Cardiac muscle cell (in vitro differentiated cells and primary cell): ENCODE results near the gene PLP1. TPM values are rescaled to one million over a fixed set of nuclear protein-coding genes. Genes with fewer than 3 reads are reported as not detected.

Experiments
- DNase-seq, 2 donors: peaks; one replicate each; pipeline versions ENCODE4 v3.0.0 to v3.0.0-alpha.2; 2010 to 2017; ENCODE audit warnings: low read depth in 1 of 2, low spot score in 1 of 2
- H3K27ac ChIP-seq: fragments of 200-600 bp; sonication (generic); 2 replicates; pipeline ENCODE4 v1.5.1; 2016
- H3K27me3 ChIP-seq: fragments of 200-600 bp; sonication (generic); 2 replicates; pipeline ENCODE4 v1.6.0; 2016; ENCODE audit warnings: control low read depth
- H3K36me3 ChIP-seq: fragments of 200-600 bp; sonication (generic); 2 replicates; pipeline ENCODE4 v1.5.1; 2016; ENCODE audit warnings: control low read depth
- H3K4me1 ChIP-seq: fragments of 200-600 bp; sonication (generic); 2 replicates; pipeline ENCODE4 v1.8.1; 2017; ENCODE audit warnings: low read depth, mild to moderate bottlenecking, mixed run types
- H3K4me3 ChIP-seq: fragments of 200-600 bp; sonication (generic); 2 replicates; pipeline ENCODE4 v1.5.1; 2016; ENCODE audit warnings: mild to moderate bottlenecking
- H3K9me3 ChIP-seq: fragments of 200-600 bp; sonication (generic); 2 replicates; pipeline ENCODE4 v1.5.1; 2017; ENCODE audit warnings: low read depth, mild to moderate bottlenecking, control low read depth
- CTCF ChIP-seq: IDR thresholded peaks from 2 replicates; pipeline ENCODE4 v1.5.1; 2012; ENCODE audit warnings: low read depth, mild to moderate bottlenecking, low read length
- polyA plus RNA-seq: library from polyadenylated mRNA; unstranded; fragments of >200 nt; fragmentation: Nextera tagmentation; extraction: Ambion mirVana; gene quantifications from 2 replicates; pipeline ENCODE4 v1.2.1, GENCODE V29; 2016
- total RNA-seq: library from RNA; depleted of rRNA; stranded (reverse); fragments of >200 nt; gene quantifications from 2 replicates; pipeline ENCODE4 v1.2.3, GENCODE V29; 2016

The PLP1 gene
- total and polyA plus RNA-seq, 2 experiments from 2014 or later: 0.03 TPM; not detected in 1

- no peak for TF ChIP-seq CTCF
- no peaks in the 10 kb centered on the region for H3K9me3 ChIP-seq
- no peaks in the 10 kb centered on the region for H3K36me3 ChIP-seq
- H3K4me3 ChIP-seq: no peak overlapping the region
- H3K27ac ChIP-seq: no peak overlapping the region
- H3K4me1 ChIP-seq: no peaks in the 10 kb centered on the region
- peak in 1 of 2 donors; percentile 21 for DNase-seq
- no peaks in the 10 kb centered on the region for H3K27me3 ChIP-seq
These were observed 15.3 kb downstream of the PLP1 start for GRCh38 chrX:103791826-103792485.

GRCh38 chrX:103792916-103793544 lies 16.4 kb downstream of the PLP1 start:
- Histone ChIP-seq H3K36me3 (no peaks in the 10 kb centered on the region), H3K27ac (no peak overlapping the region), H3K27me3 (no peaks in the 10 kb centered on the region), H3K4me3 (no peak overlapping the region), H3K9me3 (no peaks in the 10 kb centered on the region), H3K4me1 (no peaks in the 10 kb centered on the region)
- no peak for TF ChIP-seq CTCF
- DNase-seq: peak in 1 of 2 donors; percentile 81

- no peak for TF ChIP-seq CTCF
- no peaks in the 10 kb centered on the region for H3K27me3 ChIP-seq
- no peaks in the 10 kb centered on the region for H3K36me3 ChIP-seq
- no peaks in the 10 kb centered on the region for H3K4me1 ChIP-seq
- H3K27ac ChIP-seq: no peak overlapping the region
- peak in 1 of 2 donors; percentile 44 for DNase-seq
- no peaks in the 10 kb centered on the region for H3K9me3 ChIP-seq
- H3K4me3 ChIP-seq: no peak overlapping the region
These were observed 16.9 kb downstream of the PLP1 start for GRCh38 chrX:103793545-103793940.

- no peaks in the 10 kb centered on the region for H3K9me3 ChIP-seq
- H3K27ac ChIP-seq: no peak overlapping the region
These were observed 17.5 kb downstream of the PLP1 start for GRCh38 chrX:103794119-103794518.

GRCh38 chrX:103797691-103798090 lies 21.1 kb downstream of the PLP1 start:
- no peaks in the 10 kb centered on the region for H3K9me3 ChIP-seq
- no peaks in the 10 kb centered on the region for H3K4me1 ChIP-seq
- no peaks in the 10 kb centered on the region for H3K36me3 ChIP-seq
- H3K4me3 ChIP-seq: no peak overlapping the region
- no peak for DNase-seq
- no peak for TF ChIP-seq CTCF
- no peaks in the 10 kb centered on the region for H3K27me3 ChIP-seq
- H3K27ac ChIP-seq: no peak overlapping the region

More at GRCh38 chrX:103794119-103794518, 17.5 kb downstream of the PLP1 start:
- no peak for DNase-seq
- TF ChIP-seq CTCF: no peak
- no peaks in the 10 kb centered on the region for H3K4me1 ChIP-seq
- H3K27me3 ChIP-seq: no peaks in the 10 kb centered on the region
- no peak overlapping the region for H3K4me3 ChIP-seq
- no peaks in the 10 kb centered on the region for H3K36me3 ChIP-seq
